Epithelial cell of proximal tubule (primary cell): Measurements from ENCODE around the gene SMC5. TPM values are rescaled to one million over a fixed set of nuclear protein-coding genes. Genes with fewer than 3 reads are reported as not detected.

Experiments
- DNase-seq: peaks from one replicate; pipeline ENCODE4 v3.0.0-alpha.2; 2011; ENCODE audit warnings: low read depth
- H3K4me3 ChIP-seq: 2 replicates; pipeline ENCODE4 v1.5.1; 2011; ENCODE audit warnings: low read depth, mild to moderate bottlenecking, low read length
- total RNA-seq: library from RNA; depleted of rRNA; stranded (reverse); fragments of >200 nt; gene quantifications from 2 replicates; pipeline ENCODE4 v1.2.3, GENCODE V29; 2015
- TF ChIP-seq, protein P1 (sequence below): conservative IDR thresholded peaks from 2 replicates; pipeline ENCODE4 v1.5.1; 2012; ENCODE audit warnings: low read depth, mild to moderate bottlenecking, low read length

The SMC5 gene
- total RNA-seq, 1 donor from 2014 or later = 46.7 TPM

DNA sequence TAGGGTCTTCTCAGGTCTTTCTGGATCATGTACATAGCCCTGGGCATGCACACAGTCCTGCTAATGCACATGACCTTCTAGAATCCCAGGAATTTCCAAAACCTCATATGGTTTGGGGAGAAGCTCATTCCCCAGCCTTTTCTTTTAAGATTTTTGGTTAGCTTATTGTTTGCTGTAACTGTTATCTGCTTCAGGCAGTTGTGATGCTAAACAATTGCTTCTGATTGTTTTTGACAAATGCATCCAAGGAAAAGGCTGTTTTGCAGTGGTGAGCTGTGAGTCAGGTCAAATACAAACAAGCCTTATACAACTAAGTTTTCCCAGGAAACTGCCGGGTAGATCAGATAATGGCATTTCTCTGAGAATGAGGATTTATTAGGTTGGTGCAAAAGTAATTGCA lies 32.7 kb downstream of the SMC5 start:
- TF ChIP-seq, protein P1, sequence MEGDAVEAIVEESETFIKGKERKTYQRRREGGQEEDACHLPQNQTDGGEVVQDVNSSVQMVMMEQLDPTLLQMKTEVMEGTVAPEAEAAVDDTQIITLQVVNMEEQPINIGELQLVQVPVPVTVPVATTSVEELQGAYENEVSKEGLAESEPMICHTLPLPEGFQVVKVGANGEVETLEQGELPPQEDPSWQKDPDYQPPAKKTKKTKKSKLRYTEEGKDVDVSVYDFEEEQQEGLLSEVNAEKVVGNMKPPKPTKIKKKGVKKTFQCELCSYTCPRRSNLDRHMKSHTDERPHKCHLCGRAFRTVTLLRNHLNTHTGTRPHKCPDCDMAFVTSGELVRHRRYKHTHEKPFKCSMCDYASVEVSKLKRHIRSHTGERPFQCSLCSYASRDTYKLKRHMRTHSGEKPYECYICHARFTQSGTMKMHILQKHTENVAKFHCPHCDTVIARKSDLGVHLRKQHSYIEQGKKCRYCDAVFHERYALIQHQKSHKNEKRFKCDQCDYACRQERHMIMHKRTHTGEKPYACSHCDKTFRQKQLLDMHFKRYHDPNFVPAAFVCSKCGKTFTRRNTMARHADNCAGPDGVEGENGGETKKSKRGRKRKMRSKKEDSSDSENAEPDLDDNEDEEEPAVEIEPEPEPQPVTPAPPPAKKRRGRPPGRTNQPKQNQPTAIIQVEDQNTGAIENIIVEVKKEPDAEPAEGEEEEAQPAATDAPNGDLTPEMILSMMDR = no peak
- no peak overlapping the region for H3K4me3 ChIP-seq
- DNase-seq = no peak

DNA sequence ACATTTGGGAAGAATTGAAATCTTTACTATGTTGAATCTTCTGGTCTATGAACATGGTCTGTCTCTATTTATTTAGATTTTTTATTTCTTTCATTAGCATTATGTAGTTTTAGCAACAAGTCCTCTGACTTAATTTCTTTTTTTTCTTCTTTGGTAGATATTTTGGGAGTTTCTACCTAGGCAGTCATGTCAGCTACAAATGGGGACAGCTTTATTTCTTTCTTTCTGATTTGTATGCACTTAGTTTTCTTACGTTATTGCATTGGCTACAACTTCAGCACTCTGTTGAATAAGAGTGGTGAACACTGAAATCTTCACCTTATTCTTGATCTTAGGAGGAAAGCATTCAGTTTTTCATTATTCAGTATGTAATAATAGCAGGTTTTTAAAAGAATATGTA lies 33.5 kb downstream of the SMC5 start:
- TF ChIP-seq, protein P1 = no peak
- no peak overlapping the region for H3K4me3 ChIP-seq
- DNase-seq = no peak

- H3K4me3 ChIP-seq = no peak overlapping the region
- TF ChIP-seq, protein P1 = no peak
Measured at GRCh38 chr9:70293214-70293613, 34.4 kb downstream of the SMC5 start.

GRCh38 chr9:70297141-70297540 lies 38.4 kb downstream of the SMC5 start:
- DNase-seq = no peak
- TF ChIP-seq, protein P1 = no peak
- no peak overlapping the region for H3K4me3 ChIP-seq

More at GRCh38 chr9:70293214-70293613, 34.4 kb downstream of the SMC5 start:
- DNase-seq = no peak

DNA sequence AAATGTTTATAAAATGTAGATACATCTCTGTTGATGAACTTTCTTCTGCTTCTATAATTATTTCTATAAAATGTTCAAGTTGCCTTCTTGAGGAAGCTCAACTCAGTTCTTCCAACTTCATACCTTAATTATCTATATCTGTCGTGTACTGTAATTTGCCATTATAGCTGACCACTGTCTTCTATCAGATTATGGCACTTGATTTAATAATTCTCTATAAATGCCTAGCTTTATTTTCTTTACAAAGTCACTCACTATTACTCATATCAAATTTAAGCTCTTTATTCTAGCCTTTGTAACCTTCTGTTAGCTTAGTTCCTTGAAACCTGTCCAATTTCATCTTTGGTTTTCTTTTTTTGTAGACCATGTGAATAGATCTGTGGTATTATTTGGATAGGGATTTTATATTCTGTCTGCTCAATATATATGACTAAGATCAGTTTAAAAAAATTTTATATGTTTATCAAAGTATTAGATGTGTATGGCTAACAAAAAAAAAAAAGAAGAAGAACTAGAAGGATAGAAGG lies 39.5 kb downstream of the SMC5 start:
- DNase-seq = no peak
- TF ChIP-seq, protein P1 = no peak
- H3K4me3 ChIP-seq = no peak overlapping the region

- no peak for DNase-seq
- H3K4me3 ChIP-seq = no peak overlapping the region
- TF ChIP-seq, protein P1 = no peak
Measured at GRCh38 chr9:70303268-70303667, 44.5 kb downstream of the SMC5 start.

GRCh38 chr9:70304810-70305209 lies 46.0 kb downstream of the SMC5 start:
- H3K4me3 ChIP-seq = no peak overlapping the region
- no peak for DNase-seq
- TF ChIP-seq, protein P1 = no peak
